A549 treated with dexamethasone at 1 μM for 4 hours (cell line): ENCODE data around the gene ZBTB7C. TPM values are rescaled to one million over a fixed set of nuclear protein-coding genes. Genes with fewer than 3 reads are reported as not detected.

Experiments
- total RNA-seq: library from RNA; stranded (reverse); fragments of 200-300 nt; extraction: Qiagen RNA extraction; gene quantifications from 5 replicates; pipeline ENCODE4 v1.2.3, GENCODE V29; 2022

ZBTB7C gene
- 0.16 to 0.53 TPM (median 0.19 TPM) in 5 replicates for total RNA-seq

GRCh38 chr18:48408727-48409590 lies at the start of gene ZBTB7C:
ZBTB7C (minus strand) TSS chr18:48409383.

Other genes with a start within 250 kb of the ZBTB7C start
- gene CTIF, start 129.6 kb upstream of the ZBTB7C start, total RNA-seq = 11.1 to 15.1 TPM (median 12.9 TPM) in 5 replicates